A673 (cell line): Measurements from ENCODE around the gene SSB.

Experiments used
- EZH2 ChIP-seq: fragments of 200-600 bp; sonication (generic); IDR thresholded peaks from 2 replicates; pipeline ENCODE4 v1.6.1; 2017; ENCODE audit warnings: borderline replicate concordance, low read depth, mild to moderate bottlenecking, mixed read lengths, antibody characterized with exemption, low read length; ENCODE audit not compliant: poor library complexity, severe bottlenecking
- TF ChIP-seq, protein P1 (sequence below): fragments of 300-800, 200-600 bp; sonication (generic); conservative IDR thresholded peaks from 2 replicates; pipeline ENCODE4 v1.5.1; 2017; ENCODE audit warnings: low read depth, mild to moderate bottlenecking, antibody characterized with exemption, low read length, moderate library complexity, mixed read lengths

DNA sequence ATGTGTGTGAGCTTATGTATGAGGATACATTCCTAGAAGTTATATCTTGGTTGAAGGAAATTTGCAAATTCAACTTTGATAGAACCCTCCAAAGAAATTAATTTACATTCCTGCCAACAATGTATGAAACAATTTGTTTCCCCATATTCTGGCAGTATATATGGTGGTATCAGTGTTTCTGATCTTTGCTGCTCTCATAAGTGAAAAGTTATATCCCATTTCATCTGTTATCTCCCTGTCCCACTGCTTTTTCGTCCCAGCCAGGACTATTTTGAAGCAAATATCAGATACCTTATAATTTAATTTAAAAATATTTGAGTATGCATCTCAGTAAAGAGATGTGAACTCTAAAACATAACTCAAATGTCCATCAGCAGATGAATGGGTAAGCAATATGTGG, 35.7 kb downstream of the SSB start:
- TF ChIP-seq, protein P1, sequence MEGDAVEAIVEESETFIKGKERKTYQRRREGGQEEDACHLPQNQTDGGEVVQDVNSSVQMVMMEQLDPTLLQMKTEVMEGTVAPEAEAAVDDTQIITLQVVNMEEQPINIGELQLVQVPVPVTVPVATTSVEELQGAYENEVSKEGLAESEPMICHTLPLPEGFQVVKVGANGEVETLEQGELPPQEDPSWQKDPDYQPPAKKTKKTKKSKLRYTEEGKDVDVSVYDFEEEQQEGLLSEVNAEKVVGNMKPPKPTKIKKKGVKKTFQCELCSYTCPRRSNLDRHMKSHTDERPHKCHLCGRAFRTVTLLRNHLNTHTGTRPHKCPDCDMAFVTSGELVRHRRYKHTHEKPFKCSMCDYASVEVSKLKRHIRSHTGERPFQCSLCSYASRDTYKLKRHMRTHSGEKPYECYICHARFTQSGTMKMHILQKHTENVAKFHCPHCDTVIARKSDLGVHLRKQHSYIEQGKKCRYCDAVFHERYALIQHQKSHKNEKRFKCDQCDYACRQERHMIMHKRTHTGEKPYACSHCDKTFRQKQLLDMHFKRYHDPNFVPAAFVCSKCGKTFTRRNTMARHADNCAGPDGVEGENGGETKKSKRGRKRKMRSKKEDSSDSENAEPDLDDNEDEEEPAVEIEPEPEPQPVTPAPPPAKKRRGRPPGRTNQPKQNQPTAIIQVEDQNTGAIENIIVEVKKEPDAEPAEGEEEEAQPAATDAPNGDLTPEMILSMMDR: no peak
- no peak for TF ChIP-seq EZH2
